ENCODE data around the gene PRR36.

DNA sequence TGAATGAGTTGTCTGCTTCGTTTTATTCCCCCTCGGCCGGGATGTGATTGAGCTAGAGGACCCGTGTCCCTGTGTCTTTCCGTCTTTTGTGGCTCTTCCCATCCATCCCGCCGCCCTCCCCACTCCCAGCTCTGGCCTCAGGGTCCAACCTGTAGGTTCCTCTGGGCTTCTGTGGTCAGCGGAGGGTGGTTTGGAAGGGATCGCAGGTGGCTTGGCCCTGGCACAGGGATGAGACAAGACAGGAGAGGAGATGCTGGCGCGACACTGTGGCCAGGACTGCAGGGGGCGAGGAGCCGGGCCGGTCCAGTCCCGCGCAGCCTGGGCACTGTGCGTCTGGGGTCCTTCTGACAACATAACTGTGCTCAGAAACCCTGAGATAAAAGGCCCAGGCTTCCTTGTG lies 42.2 kb downstream of the PRR36 start:
- TF ChIP-seq EZH2 (IDR thresholded peaks at IDR 0.05), result no peak
- TF ChIP-seq, protein P1, sequence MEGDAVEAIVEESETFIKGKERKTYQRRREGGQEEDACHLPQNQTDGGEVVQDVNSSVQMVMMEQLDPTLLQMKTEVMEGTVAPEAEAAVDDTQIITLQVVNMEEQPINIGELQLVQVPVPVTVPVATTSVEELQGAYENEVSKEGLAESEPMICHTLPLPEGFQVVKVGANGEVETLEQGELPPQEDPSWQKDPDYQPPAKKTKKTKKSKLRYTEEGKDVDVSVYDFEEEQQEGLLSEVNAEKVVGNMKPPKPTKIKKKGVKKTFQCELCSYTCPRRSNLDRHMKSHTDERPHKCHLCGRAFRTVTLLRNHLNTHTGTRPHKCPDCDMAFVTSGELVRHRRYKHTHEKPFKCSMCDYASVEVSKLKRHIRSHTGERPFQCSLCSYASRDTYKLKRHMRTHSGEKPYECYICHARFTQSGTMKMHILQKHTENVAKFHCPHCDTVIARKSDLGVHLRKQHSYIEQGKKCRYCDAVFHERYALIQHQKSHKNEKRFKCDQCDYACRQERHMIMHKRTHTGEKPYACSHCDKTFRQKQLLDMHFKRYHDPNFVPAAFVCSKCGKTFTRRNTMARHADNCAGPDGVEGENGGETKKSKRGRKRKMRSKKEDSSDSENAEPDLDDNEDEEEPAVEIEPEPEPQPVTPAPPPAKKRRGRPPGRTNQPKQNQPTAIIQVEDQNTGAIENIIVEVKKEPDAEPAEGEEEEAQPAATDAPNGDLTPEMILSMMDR (IDR thresholded peaks at IDR 0.05), result no peak
- TF ChIP-seq EZH2phosphoT487 (IDR thresholded peaks at IDR 0.05), result no peak

All from neural progenitor cell (in vitro differentiated cells).